A673 (cell line): ENCODE data around the gene OR2L13.

ENCODE experiments used
- EZH2 ChIP-seq: fragments of 200-600 bp; sonication (generic); IDR thresholded peaks from 2 replicates; pipeline ENCODE4 v1.6.1; 2017; ENCODE audit warnings: borderline replicate concordance, low read depth, mild to moderate bottlenecking, mixed read lengths, antibody characterized with exemption, low read length; ENCODE audit not compliant: poor library complexity, severe bottlenecking
- TF ChIP-seq, protein P1 (sequence below): fragments of 300-800, 200-600 bp; sonication (generic); conservative IDR thresholded peaks from 2 replicates; pipeline ENCODE4 v1.5.1; 2017; ENCODE audit warnings: low read depth, mild to moderate bottlenecking, antibody characterized with exemption, low read length, moderate library complexity, mixed read lengths

DNA sequence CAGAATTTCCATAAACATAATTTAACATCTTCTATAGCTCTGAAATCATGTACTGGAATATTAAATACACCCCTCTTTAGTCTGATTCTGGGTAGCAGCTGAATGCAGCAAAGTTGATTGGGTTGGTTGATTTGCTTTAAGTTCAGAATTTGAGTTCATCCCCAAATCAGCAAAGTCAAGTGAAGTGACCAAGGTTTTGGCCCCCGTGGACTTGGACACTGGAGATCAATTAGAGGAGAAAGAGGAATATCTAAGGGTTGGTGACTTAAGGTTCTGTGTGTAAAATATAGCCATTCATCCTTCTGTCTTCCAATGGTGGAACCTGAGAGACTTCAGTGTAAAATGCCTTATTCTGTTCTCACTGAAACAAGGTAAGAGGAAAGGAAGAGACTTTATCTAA lies at the start of gene OR2L13:
- TF ChIP-seq, protein P1, sequence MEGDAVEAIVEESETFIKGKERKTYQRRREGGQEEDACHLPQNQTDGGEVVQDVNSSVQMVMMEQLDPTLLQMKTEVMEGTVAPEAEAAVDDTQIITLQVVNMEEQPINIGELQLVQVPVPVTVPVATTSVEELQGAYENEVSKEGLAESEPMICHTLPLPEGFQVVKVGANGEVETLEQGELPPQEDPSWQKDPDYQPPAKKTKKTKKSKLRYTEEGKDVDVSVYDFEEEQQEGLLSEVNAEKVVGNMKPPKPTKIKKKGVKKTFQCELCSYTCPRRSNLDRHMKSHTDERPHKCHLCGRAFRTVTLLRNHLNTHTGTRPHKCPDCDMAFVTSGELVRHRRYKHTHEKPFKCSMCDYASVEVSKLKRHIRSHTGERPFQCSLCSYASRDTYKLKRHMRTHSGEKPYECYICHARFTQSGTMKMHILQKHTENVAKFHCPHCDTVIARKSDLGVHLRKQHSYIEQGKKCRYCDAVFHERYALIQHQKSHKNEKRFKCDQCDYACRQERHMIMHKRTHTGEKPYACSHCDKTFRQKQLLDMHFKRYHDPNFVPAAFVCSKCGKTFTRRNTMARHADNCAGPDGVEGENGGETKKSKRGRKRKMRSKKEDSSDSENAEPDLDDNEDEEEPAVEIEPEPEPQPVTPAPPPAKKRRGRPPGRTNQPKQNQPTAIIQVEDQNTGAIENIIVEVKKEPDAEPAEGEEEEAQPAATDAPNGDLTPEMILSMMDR = no peak
- no peak for TF ChIP-seq EZH2
